CD4-positive, alpha-beta T cell (primary cell): ENCODE data around the gene KHSRP. TPM values are rescaled to one million over a fixed set of nuclear protein-coding genes. Genes with fewer than 3 reads are reported as not detected.

Experiments used
- ATAC-seq: fragments of 200-7000 bp; cut with Tn5 transposase; one replicate; pipeline ENCODE4 v1.10.0; 2022; ENCODE audit warnings: mild to moderate bottlenecking; ENCODE audit not compliant: poor library complexity
- CTCF ChIA-PET: fragments of 350-600 bp; sonication (Branson Sonifier 250); formaldehyde crosslinking; loops from one replicate; lab custom pipeline; 2021; ENCODE audit warnings: antibody characterized with exemption, inconsistent platforms; lab: Charles Lee
- POLR2A ChIA-PET: fragments of 350-600 bp; sonication (Branson Sonifier 250); formaldehyde crosslinking; loops from one replicate; lab custom pipeline; 2021; ENCODE audit warnings: antibody characterized with exemption, inconsistent platforms; lab: Charles Lee
- DNase-seq, 14 experiments: peaks; one replicate each; pipeline ENCODE4 v3.0.0-alpha.2; 2013 to 2020; ENCODE audit warnings: mixed read lengths in 2 of 14
- H3K27ac ChIP-seq, 2 donors: one replicate each; pipeline versions ENCODE4 v1.5.1 to v1.7.0; 2013; ENCODE audit warnings: low read length in 2 of 2, low read depth in 1 of 2, mild to moderate bottlenecking in 1 of 2
- H3K27me3 ChIP-seq, 2 experiments: 1 replicate in 1 of 2; 2 replicates in 1 of 2; pipeline versions ENCODE4 v1.6.1 to v1.7.0; 2013; ENCODE audit warnings: low read length in 2 of 2, control low read depth in 1 of 2, mild to moderate bottlenecking in 1 of 2, moderate library complexity in 1 of 2; ENCODE audit not compliant: insufficient read depth in 2 of 2, control insufficient read depth in 1 of 2
- H3K36me3 ChIP-seq: one replicate; pipeline ENCODE4 v1.6.1; 2013; ENCODE audit warnings: low read length, control low read depth; ENCODE audit not compliant: insufficient read depth
- H3K4me1 ChIP-seq: one replicate; pipeline ENCODE4 v1.6.1; 2013; ENCODE audit warnings: low read length, control low read depth; ENCODE audit not compliant: insufficient read depth
- H3K4me3 ChIP-seq: one replicate; pipeline ENCODE4 v1.5.1; 2013; ENCODE audit warnings: mild to moderate bottlenecking, low read length, moderate library complexity
- H3K9me3 ChIP-seq, 2 experiments: 1 replicate in 1 of 2; 2 replicates in 1 of 2; pipeline versions ENCODE4 v1.6.1 to v1.7.0; 2013; ENCODE audit warnings: low read length in 2 of 2, mild to moderate bottlenecking in 2 of 2, control low read depth in 1 of 2, moderate library complexity in 1 of 2; ENCODE audit not compliant: control insufficient read depth in 1 of 2, insufficient read depth in 1 of 2
- H3K27ac Mint-ChIP-seq: one replicate; pipeline ENCODE4 v1.8.0; 2020; ENCODE audit warnings: mixed read lengths
- H3K27me3 Mint-ChIP-seq: one replicate; pipeline ENCODE4 v1.8.0; 2021; ENCODE audit warnings: mixed read lengths
- H3K36me3 Mint-ChIP-seq: one replicate; pipeline ENCODE4 v1.8.0; 2021; ENCODE audit warnings: low read depth, mixed read lengths
- H3K4me1 Mint-ChIP-seq: one replicate; pipeline ENCODE4 v1.8.0; 2021; ENCODE audit warnings: low read depth, mixed read lengths
- H3K4me3 Mint-ChIP-seq: one replicate; pipeline ENCODE4 v1.8.0; 2020; ENCODE audit warnings: mild to moderate bottlenecking, mixed read lengths
- H3K9me3 Mint-ChIP-seq: one replicate; pipeline ENCODE4 v1.8.0; 2020; ENCODE audit warnings: mixed read lengths
- intact Hi-C, 2 experiments: fragments of 100-400 bp; cut with DNase I in 1 of 2; cut with micrococcal nuclease in 1 of 2; formaldehyde crosslinking; loops; one replicate each; pipeline versions ENCODE4 v1.15.1 to v1.9.0; 2023 to 2025; cut with DNase I, micrococcal nuclease
- total RNA-seq, 174 experiments: library from RNA in 2 of 174; stranded (reverse) in 2 of 174; gene quantifications; one replicate each; pipeline ENCODE4 v1.2.3 and lab custom pipeline; 2021 to 2026
- TF ChIP-seq, protein P1 (sequence below): fragments of 200-600 bp; IDR thresholded peaks from one replicate; pipeline ENCODE4 v1.8.0; 2022; ENCODE audit warnings: antibody characterized with exemption, mild to moderate bottlenecking

Gene KHSRP
- total RNA-seq, 2 experiments from 2014 or later = 128 to 143 TPM

DNA sequence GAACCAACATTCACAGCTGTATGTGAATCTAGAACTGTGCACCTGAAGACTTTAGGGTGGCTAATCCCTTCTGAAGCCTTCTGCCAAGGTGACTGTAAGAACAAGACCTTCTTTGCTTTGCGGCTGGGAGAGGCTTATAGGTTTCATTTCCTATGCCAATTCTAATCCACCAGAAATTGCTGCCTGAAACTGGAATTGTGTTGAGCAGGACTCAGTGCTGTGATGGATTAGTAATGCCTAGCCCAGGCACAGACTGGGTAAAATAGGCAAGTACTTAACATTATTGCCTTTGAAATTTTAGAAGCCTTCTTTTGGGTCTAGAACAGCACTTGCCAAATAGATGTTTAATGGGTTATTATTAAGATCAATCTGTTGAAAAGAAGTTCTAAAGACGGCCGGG, 23.4 kb upstream of the KHSRP start:
- Histone ChIP-seq H3K4me3 (no peak overlapping the region), H3K27me3 (no peaks in the 10 kb centered on the region), H3K9me3 (no peaks in the 10 kb centered on the region), H3K4me1 (no peaks in the 10 kb centered on the region), H3K27ac (no peak overlapping the region), H3K36me3 (peaks cover 2% of the 10 kb centered on the region)
- H3K36me3 Mint-ChIP-seq = peaks cover 28% of the 10 kb centered on the region
- peaks cover 2% of the 10 kb centered on the region for H3K9me3 Mint-ChIP-seq
- DNase-seq (no peak), ATAC-seq (no peak)
- POLR2A ChIA-PET = no interaction called here
- H3K27me3 Mint-ChIP-seq = no peaks in the 10 kb centered on the region
- no peak overlapping the region for H3K27ac Mint-ChIP-seq
- CTCF ChIA-PET = no interaction called here
- intact Hi-C loops = no loop called here
- H3K4me1 Mint-ChIP-seq = no peaks in the 10 kb centered on the region
- TF ChIP-seq, protein P1, sequence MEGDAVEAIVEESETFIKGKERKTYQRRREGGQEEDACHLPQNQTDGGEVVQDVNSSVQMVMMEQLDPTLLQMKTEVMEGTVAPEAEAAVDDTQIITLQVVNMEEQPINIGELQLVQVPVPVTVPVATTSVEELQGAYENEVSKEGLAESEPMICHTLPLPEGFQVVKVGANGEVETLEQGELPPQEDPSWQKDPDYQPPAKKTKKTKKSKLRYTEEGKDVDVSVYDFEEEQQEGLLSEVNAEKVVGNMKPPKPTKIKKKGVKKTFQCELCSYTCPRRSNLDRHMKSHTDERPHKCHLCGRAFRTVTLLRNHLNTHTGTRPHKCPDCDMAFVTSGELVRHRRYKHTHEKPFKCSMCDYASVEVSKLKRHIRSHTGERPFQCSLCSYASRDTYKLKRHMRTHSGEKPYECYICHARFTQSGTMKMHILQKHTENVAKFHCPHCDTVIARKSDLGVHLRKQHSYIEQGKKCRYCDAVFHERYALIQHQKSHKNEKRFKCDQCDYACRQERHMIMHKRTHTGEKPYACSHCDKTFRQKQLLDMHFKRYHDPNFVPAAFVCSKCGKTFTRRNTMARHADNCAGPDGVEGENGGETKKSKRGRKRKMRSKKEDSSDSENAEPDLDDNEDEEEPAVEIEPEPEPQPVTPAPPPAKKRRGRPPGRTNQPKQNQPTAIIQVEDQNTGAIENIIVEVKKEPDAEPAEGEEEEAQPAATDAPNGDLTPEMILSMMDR = no peak
- no peak overlapping the region for H3K4me3 Mint-ChIP-seq

DNA sequence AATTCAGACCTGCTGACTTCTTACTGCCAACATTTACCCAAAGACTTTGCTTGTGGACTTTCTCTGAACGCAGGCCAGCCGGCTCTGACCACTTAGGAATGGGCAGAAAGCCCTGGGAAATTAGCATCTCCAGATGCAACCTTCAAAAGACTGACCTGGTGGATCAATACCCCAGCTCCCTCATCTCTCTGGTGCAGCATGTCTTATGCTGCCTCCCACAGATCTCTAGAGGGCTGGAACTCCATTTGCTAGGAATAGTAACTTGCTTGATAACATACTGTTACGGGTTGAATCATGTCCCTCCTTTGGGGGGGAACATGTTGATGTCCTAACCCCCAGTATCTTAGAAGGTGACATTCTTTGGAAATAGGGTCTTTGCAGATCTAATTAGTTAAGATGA, 21.8 kb upstream of the KHSRP start:
- peaks cover 15% of the 10 kb centered on the region for H3K36me3 Mint-ChIP-seq
- CTCF ChIA-PET = no interaction called here
- Histone ChIP-seq H3K36me3 (no peaks in the 10 kb centered on the region), H3K27ac (no peak overlapping the region), H3K27me3 (no peaks in the 10 kb centered on the region), H3K4me3 (no peak overlapping the region), H3K9me3 (no peaks in the 10 kb centered on the region), H3K4me1 (no peaks in the 10 kb centered on the region)
- TF ChIP-seq, protein P1 = no peak
- intact Hi-C loops = no loop called here
- no peak overlapping the region for H3K4me3 Mint-ChIP-seq
- POLR2A ChIA-PET = no interaction called here
- DNase-seq = no peak
- ATAC-seq = no peak
- H3K27me3 Mint-ChIP-seq = no peaks in the 10 kb centered on the region
- no peak overlapping the region for H3K27ac Mint-ChIP-seq
- no peaks in the 10 kb centered on the region for H3K4me1 Mint-ChIP-seq
- no peaks in the 10 kb centered on the region for H3K9me3 Mint-ChIP-seq

DNA sequence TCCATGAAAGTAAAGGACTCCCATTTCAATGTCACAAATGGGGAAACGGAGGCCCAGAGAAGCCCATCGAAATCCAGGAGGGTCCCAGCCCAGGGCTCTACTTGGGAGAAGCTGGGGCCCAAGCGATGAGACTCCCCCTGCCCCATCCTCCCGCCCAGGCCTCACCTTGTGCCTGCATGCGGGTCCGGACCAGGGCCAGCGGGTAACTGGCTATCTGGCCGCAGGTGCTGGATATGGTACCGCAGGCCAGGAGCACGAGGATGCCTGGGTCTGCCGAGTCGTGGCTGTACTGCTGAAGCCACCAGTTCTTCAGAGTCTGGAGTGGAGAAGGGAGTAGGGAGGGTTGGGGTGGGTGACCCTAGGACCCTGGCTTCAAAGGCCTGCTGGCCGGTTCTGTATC, 19.4 kb upstream of the KHSRP start:
- Histone ChIP-seq H3K9me3 (no peaks in the 10 kb centered on the region), H3K4me1 (no peaks in the 10 kb centered on the region), H3K4me3 (no peak overlapping the region), H3K27me3 (no peaks in the 10 kb centered on the region), H3K27ac (no peak overlapping the region), H3K36me3 (no peaks in the 10 kb centered on the region)
- H3K4me3 Mint-ChIP-seq = no peak overlapping the region
- CTCF ChIA-PET = no interaction called here
- no peaks in the 10 kb centered on the region for H3K27me3 Mint-ChIP-seq
- H3K4me1 Mint-ChIP-seq = no peaks in the 10 kb centered on the region
- intact Hi-C loops = no loop called here
- H3K9me3 Mint-ChIP-seq = no peaks in the 10 kb centered on the region
- H3K36me3 Mint-ChIP-seq = peaks cover 15% of the 10 kb centered on the region
- ATAC-seq (no peak), DNase-seq (no peak)
- TF ChIP-seq, protein P1 = no peak
- no peak overlapping the region for H3K27ac Mint-ChIP-seq
- POLR2A ChIA-PET = no interaction called here
